Mesenchymal stem cell (in vitro differentiated cells and primary cell): ENCODE results near the gene SERP2.

Experiments
- DNase-seq: peaks from one replicate; pipeline ENCODE4 v3.0.0-alpha.2; 2013
- H2AFZ ChIP-seq: one replicate; pipeline ENCODE4 v1.6.1; 2013; ENCODE audit warnings: low read depth, mild to moderate bottlenecking, control low read depth, inconsistent platforms, low read length, moderate library complexity
- H2AK5ac ChIP-seq: 2 replicates; pipeline ENCODE4 v1.6.1; 2013; ENCODE audit warnings: low read length, moderate library complexity, mild to moderate bottlenecking, inconsistent platforms; ENCODE audit not compliant: severe bottlenecking
- H2BK120ac ChIP-seq: one replicate; pipeline ENCODE4 v1.6.1; 2013; ENCODE audit warnings: low read depth, mild to moderate bottlenecking, inconsistent platforms, low read length, moderate library complexity
- H2BK12ac ChIP-seq, 2 experiments: one replicate each; pipeline ENCODE4 v1.6.1; 2013; ENCODE audit warnings: inconsistent platforms in 2 of 2, low read length in 2 of 2, mild to moderate bottlenecking in 2 of 2, moderate library complexity in 2 of 2, control low read depth in 1 of 2
- H2BK15ac ChIP-seq: one replicate; pipeline ENCODE4 v1.6.1; 2013; ENCODE audit warnings: mild to moderate bottlenecking, low read depth, inconsistent platforms; ENCODE audit not compliant: poor library complexity, severe bottlenecking
- H2BK5ac ChIP-seq: 2 replicates; pipeline ENCODE4 v1.6.1; 2013; ENCODE audit warnings: low read depth, mild to moderate bottlenecking, low read length, control low read depth, inconsistent platforms; ENCODE audit not compliant: poor library complexity, severe bottlenecking
- H3K14ac ChIP-seq, 2 experiments: one replicate each; pipeline ENCODE4 v1.6.1; 2013; ENCODE audit warnings: inconsistent platforms in 2 of 2, low read length in 2 of 2, control low read depth in 1 of 2, mild to moderate bottlenecking in 1 of 2, moderate library complexity in 1 of 2
- H3K18ac ChIP-seq, 2 experiments: one replicate each; pipeline ENCODE4 v1.6.1; 2013; ENCODE audit warnings: inconsistent platforms in 2 of 2, low read length in 2 of 2, control low read depth in 1 of 2, low read depth in 1 of 2, mild to moderate bottlenecking in 1 of 2
- H3K23ac ChIP-seq, 2 experiments: one replicate each; pipeline ENCODE4 v1.6.1; 2013; ENCODE audit warnings: inconsistent platforms in 2 of 2, low read length in 2 of 2, mild to moderate bottlenecking in 2 of 2, moderate library complexity in 2 of 2, control low read depth in 1 of 2
- H3K27ac ChIP-seq: 2 replicates; pipeline ENCODE4 v1.5.1; 2013; ENCODE audit warnings: mild to moderate bottlenecking, moderate library complexity, low read length, control low read depth, inconsistent platforms; ENCODE audit not compliant: poor library complexity, severe bottlenecking
- H3K27me3 ChIP-seq, 2 experiments: 2 replicates each; pipeline versions ENCODE4 v1.6.1 to v1.7.0; 2013; ENCODE audit warnings: low read length in 2 of 2, mild to moderate bottlenecking in 2 of 2, moderate library complexity in 2 of 2, control low read depth in 1 of 2, inconsistent platforms in 1 of 2; ENCODE audit not compliant: control insufficient read depth in 1 of 2, insufficient read depth in 1 of 2
- H3K36me3 ChIP-seq, 2 experiments: 2 replicates each; pipeline versions ENCODE4 v1.6.1 to v1.7.0; 2013; ENCODE audit warnings: low read length in 2 of 2, control low read depth in 1 of 2, inconsistent platforms in 1 of 2, low read depth in 1 of 2, mild to moderate bottlenecking in 1 of 2; ENCODE audit not compliant: insufficient read depth in 2 of 2, control insufficient read depth in 1 of 2
- H3K4ac ChIP-seq, 2 experiments: one replicate each; pipeline ENCODE4 v1.6.1; 2013; ENCODE audit warnings: inconsistent platforms in 2 of 2, low read length in 2 of 2, mild to moderate bottlenecking in 2 of 2, moderate library complexity in 2 of 2, control low read depth in 1 of 2, low read depth in 1 of 2
- H3K4me1 ChIP-seq: 2 replicates; pipeline ENCODE4 v1.6.1; 2013; ENCODE audit warnings: low read depth, low read length, control low read depth; ENCODE audit not compliant: control insufficient read depth, insufficient read depth
- H3K4me2 ChIP-seq: 2 replicates; pipeline ENCODE4 v1.6.1; 2013; ENCODE audit warnings: low read length, mild to moderate bottlenecking, inconsistent platforms; ENCODE audit not compliant: poor library complexity, severe bottlenecking
- H3K4me3 ChIP-seq, 2 experiments: 2 replicates each; pipeline versions ENCODE4 v1.5.1 to v1.7.0; 2013; ENCODE audit warnings: low read length in 2 of 2, mild to moderate bottlenecking in 2 of 2, control low read depth in 1 of 2, low read depth in 1 of 2; ENCODE audit not compliant: insufficient read depth in 1 of 2
- H3K79me1 ChIP-seq: replicated peaks from 2 replicates; pipeline ENCODE4 v1.6.1; 2013; ENCODE audit warnings: mild to moderate bottlenecking, control low read depth, low read length, inconsistent platforms; ENCODE audit not compliant: poor library complexity, severe bottlenecking
- H3K9ac ChIP-seq: 2 replicates; pipeline ENCODE4 v1.7.0; 2013; ENCODE audit warnings: mild to moderate bottlenecking, low read length, moderate library complexity
- H3K9me3 ChIP-seq: 2 replicates; pipeline ENCODE4 v1.7.0; 2013; ENCODE audit warnings: mild to moderate bottlenecking, low read length; ENCODE audit not compliant: control insufficient read depth
- H4K8ac ChIP-seq: one replicate; pipeline ENCODE4 v1.6.1; 2013; ENCODE audit warnings: inconsistent platforms, mild to moderate bottlenecking, low read length, moderate library complexity
- H4K91ac ChIP-seq: one replicate; pipeline ENCODE4 v1.6.1; 2013; ENCODE audit warnings: mild to moderate bottlenecking, low read length, inconsistent platforms
- WGBS: methylation state at CpG from one replicate; pipeline ENCODE4 v1.1.7; 2013; ENCODE audit warnings: mixed read lengths; 5-methylcytosine and 5-hydroxymethylcytosine counted together

SERP2 gene

GRCh38 chr13:44382635-44383145 lies 9.1 kb downstream of the SERP2 start:
- Histone ChIP-seq H3K79me1 (no peaks in the 10 kb centered on the region), H2AK5ac (no peak overlapping the region), H4K8ac (no peak overlapping the region), H3K14ac (no peak overlapping the region), H4K91ac (no peak overlapping the region), H3K4me1 (peaks cover 3% of the 10 kb centered on the region), H3K36me3 (peaks cover 4 to 9% of the 10 kb centered on the region in 2 experiments), H3K9me3 (no peaks in the 10 kb centered on the region), H3K9ac (no peak overlapping the region), H2BK12ac (no peak overlapping the region), H3K27ac (no peak overlapping the region), H3K4me3 (no peak overlapping the region), H2BK120ac (no peak overlapping the region), H3K18ac (no peak overlapping the region), H3K23ac (no peak overlapping the region), H2BK15ac (no peak overlapping the region), H3K4me2 (no peak overlapping the region), H3K27me3 (no peaks in the 10 kb centered on the region), H2BK5ac (no peak overlapping the region), H3K4ac (no peak overlapping the region), H2AFZ (no peak overlapping the region)
- 95% methylated on average over 5 of the region's 5 CpGs for WGBS
- no peak for DNase-seq

GRCh38 chr13:44383945-44384344 lies 10.3 kb downstream of the SERP2 start:
- Histone ChIP-seq H2BK15ac (no peak overlapping the region), H3K9ac (no peak overlapping the region), H3K27ac (no peak overlapping the region), H3K4ac (no peak overlapping the region), H2BK5ac (no peak overlapping the region), H3K4me3 (no peak overlapping the region), H2AK5ac (no peak overlapping the region), H4K8ac (no peak overlapping the region), H2BK12ac (no peak overlapping the region), H3K9me3 (no peaks in the 10 kb centered on the region), H3K18ac (no peak overlapping the region), H3K4me1 (peaks cover 3% of the 10 kb centered on the region), H4K91ac (no peak overlapping the region), H3K23ac (no peak overlapping the region), H2BK120ac (no peak overlapping the region), H3K4me2 (no peak overlapping the region), H2AFZ (no peak overlapping the region), H3K27me3 (no peaks in the 10 kb centered on the region), H3K36me3 (peaks cover 7 to 9% of the 10 kb centered on the region in 2 experiments), H3K14ac (no peak overlapping the region), H3K79me1 (no peaks in the 10 kb centered on the region)
- WGBS = 71% methylated on average over 5 of the region's 5 CpGs
- no peak for DNase-seq

DNA sequence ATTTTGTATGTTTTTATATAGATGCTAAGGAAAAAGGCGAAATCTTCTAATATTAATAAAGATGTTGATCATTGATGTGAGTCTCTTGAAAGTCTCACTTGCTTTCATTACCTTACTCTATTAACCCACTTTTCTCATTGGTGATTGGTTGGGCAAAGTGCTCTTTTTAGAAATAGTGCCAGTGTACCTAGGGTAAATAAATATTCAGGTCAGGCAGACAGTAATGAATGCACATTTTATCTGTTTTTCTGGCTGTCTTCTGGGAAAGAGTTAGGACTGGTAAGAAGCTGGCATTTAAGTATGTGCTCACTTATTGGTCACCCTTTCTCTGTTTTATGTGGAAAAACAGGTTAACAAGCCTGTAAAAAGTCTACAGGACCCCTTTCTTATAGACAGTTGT lies 11.2 kb downstream of the SERP2 start:
- no peak overlapping the region for H3K4ac ChIP-seq
- H4K8ac ChIP-seq = no peak overlapping the region
- no peak for DNase-seq
- no peak overlapping the region for H2BK15ac ChIP-seq
- no peak overlapping the region for H2BK5ac ChIP-seq
- no peak overlapping the region for H2AFZ ChIP-seq
- no peaks in the 10 kb centered on the region for H3K9me3 ChIP-seq
- no peaks in the 10 kb centered on the region for H3K27me3 ChIP-seq
- H3K4me3 ChIP-seq = no peak overlapping the region
- no peak overlapping the region for H3K23ac ChIP-seq
- H3K4me1 ChIP-seq = peaks cover 3% of the 10 kb centered on the region
- H3K18ac ChIP-seq = no peak overlapping the region
- H3K14ac ChIP-seq = no peak overlapping the region
- no peak overlapping the region for H2BK120ac ChIP-seq
- no CpG with 5 or more reads among the region's 1 CpG for WGBS
- peaks cover 7% of the 10 kb centered on the region in 2 experiments for H3K36me3 ChIP-seq
- H3K9ac ChIP-seq = no peak overlapping the region
- H2AK5ac ChIP-seq = no peak overlapping the region
- H3K79me1 ChIP-seq = no peaks in the 10 kb centered on the region
- no peak overlapping the region for H2BK12ac ChIP-seq
- H3K27ac ChIP-seq = no peak overlapping the region
- H4K91ac ChIP-seq = no peak overlapping the region
- no peak overlapping the region for H3K4me2 ChIP-seq

- peak overlapping the region; percentile 72 for H4K8ac ChIP-seq
- no peaks in the 10 kb centered on the region for H3K27me3 ChIP-seq
- H3K18ac ChIP-seq = peak overlapping the region; percentile 44 to 54
- no peak overlapping the region for H2AK5ac ChIP-seq
- H3K4ac ChIP-seq = no peak overlapping the region
- H3K4me2 ChIP-seq = no peak overlapping the region
- H3K79me1 ChIP-seq = peaks cover 2% of the 10 kb centered on the region
- no peak overlapping the region for H3K23ac ChIP-seq
- DNase-seq = no peak
- no peaks in the 10 kb centered on the region for H3K4me1 ChIP-seq
- no peak overlapping the region for H3K27ac ChIP-seq
- peaks cover 2 to 7% of the 10 kb centered on the region in 2 experiments for H3K36me3 ChIP-seq
- no peak overlapping the region for H3K4me3 ChIP-seq
- H2BK12ac ChIP-seq = no peak overlapping the region
- no peak overlapping the region for H2BK15ac ChIP-seq
- no peak overlapping the region for H2BK5ac ChIP-seq
- H3K9me3 ChIP-seq = no peaks in the 10 kb centered on the region
- H3K9ac ChIP-seq = no peak overlapping the region
- H2BK120ac ChIP-seq = no peak overlapping the region
- no peak overlapping the region for H3K14ac ChIP-seq
- WGBS = no CpG with 5 or more reads among the region's 3 CpGs
- H2AFZ ChIP-seq = no peak overlapping the region
- H4K91ac ChIP-seq = no peak overlapping the region
Measured at GRCh38 chr13:44385401-44385800, 11.8 kb downstream of the SERP2 start.
